Transverse colon (tissue), 4 donors: Measurements from ENCODE around the gene CPA5. TPM values are rescaled to one million over a fixed set of nuclear protein-coding genes. Genes with fewer than 3 reads are reported as not detected.

Experiments
- DNase-seq: peaks from one replicate; pipeline ENCODE4 v3.0.0-alpha.2; 2019
- H3K27ac ChIP-seq, 4 donors: fragments of 200-600 bp; sonication (generic); 2 replicates each; pipeline ENCODE4 v1.5.1; 2016 to 2018; ENCODE audit warnings: inconsistent platforms in 4 of 4
- H3K27me3 ChIP-seq: fragments of 200-600 bp; sonication (generic); 2 replicates; pipeline ENCODE4 v1.5.1; 2017; ENCODE audit warnings: inconsistent platforms
- H3K36me3 ChIP-seq, 4 donors: fragments of 200-600 bp; sonication (generic); 2 replicates each; pipeline ENCODE4 v1.5.1; 2017 to 2019; ENCODE audit warnings: inconsistent platforms in 4 of 4
- H3K4me1 ChIP-seq, 4 donors: fragments of 200-600 bp; sonication (generic); 2 replicates each; pipeline ENCODE4 v1.5.1; 2017 to 2020; ENCODE audit warnings: inconsistent platforms in 4 of 4
- H3K4me3 ChIP-seq, 4 donors: fragments of 200-600 bp; sonication (generic); 1 replicate in 1 of 4; 2 replicates in 3 of 4; pipeline versions ENCODE4 v1.5.1 to v1.6.1; 2017 to 2019; ENCODE audit warnings: inconsistent platforms in 4 of 4
- H3K9me3 ChIP-seq, 2 donors: fragments of 200-600 bp; sonication (generic); 2 replicates each; pipeline ENCODE4 v1.5.1; 2017 to 2019; ENCODE audit warnings: inconsistent platforms in 2 of 2
- EP300 ChIP-seq: sonication (generic); formaldehyde crosslinking; IDR thresholded peaks from one replicate; pipeline ENCODE4 v1.6.1; 2017; ENCODE audit warnings: antibody characterized with exemption, low read depth
- POLR2A ChIP-seq: fragments of 450-650 bp; IDR thresholded peaks from one replicate; pipeline ENCODE4 v1.6.1; 2016; ENCODE audit warnings: antibody characterized with exemption, mild to moderate bottlenecking, moderate library complexity
- POLR2AphosphoS5 ChIP-seq, 3 donors: sonication (generic); formaldehyde crosslinking; IDR thresholded peaks; one replicate each; pipeline ENCODE4 v1.6.1; 2016; ENCODE audit warnings: antibody characterized with exemption in 3 of 3
- whole genome bisulfite sequencing, 2 donors: methylation state at CpG; one replicate each; pipeline ENCODE4 v1.1.5; 2018; ENCODE audit warnings: low coverage in 1 of 2; 5-methylcytosine and 5-hydroxymethylcytosine counted together
- in situ Hi-C, 4 donors: fragments of 200-750 bp; cut with MboI; loops; one replicate each; pipeline versions ENCODE4 v1.15.0 to v1.15.1; 2017; ENCODE audit warnings: low sequenced_read_pairs in 3 of 4, low pct_ligation_motif_present in 1 of 4, low pct_unique_long_range_greater_than_20kb in 1 of 4
- intact Hi-C: fragments of 100-400 bp; cut with DNase I; formaldehyde crosslinking; loops from one replicate; pipeline ENCODE4 v1.15.1; 2023; ENCODE audit warnings: low total_unique reads
- total RNA-seq, 4 donors: library from RNA; depleted of rRNA; stranded (reverse); fragments of >200 nt; gene quantifications; one replicate each; pipeline ENCODE4 v1.1.0, GENCODE V29; 2016
- TF ChIP-seq, protein P1 (sequence below), 5 experiments: fragments of 200-600 bp in 3 of 5; fragments of 450-650 bp in 2 of 5; sonication (generic) in 3 of 5; IDR thresholded peaks; 1 replicate in 2 of 5; 2 replicates in 3 of 5; pipeline ENCODE4 v1.5.1; 2016 to 2017; ENCODE audit warnings: antibody characterized with exemption in 5 of 5, inconsistent platforms in 3 of 5, mild to moderate bottlenecking in 2 of 5, moderate library complexity in 1 of 5

The CPA5 gene
- total RNA-seq, 4 donors from 2014 or later = not detected

DNA sequence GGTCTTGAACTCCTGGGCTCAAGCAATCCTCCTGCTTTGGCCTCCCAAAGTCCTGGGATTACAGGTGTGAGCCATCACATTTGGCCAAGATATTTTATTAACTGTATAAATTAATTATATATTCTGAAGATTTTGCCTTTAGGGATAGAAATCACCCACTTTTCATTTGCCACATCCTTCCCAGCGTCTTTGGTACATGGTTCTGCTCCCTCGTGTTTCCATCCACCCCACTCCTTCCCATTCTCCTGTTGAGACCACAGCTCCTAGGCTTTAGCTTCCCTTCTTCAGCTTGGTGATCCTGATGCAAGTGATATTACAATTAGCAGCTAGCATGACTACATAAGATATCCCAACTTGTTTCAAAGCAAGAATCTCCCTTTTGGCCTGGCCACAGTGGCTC, 44.1 kb downstream of the CPA5 start:
- H3K4me3 ChIP-seq = no peak overlapping the region
- no peaks in the 10 kb centered on the region for H3K9me3 ChIP-seq
- no peak for DNase-seq
- TF ChIP-seq POLR2A (no peak), EP300 (no peak), POLR2AphosphoS5 (IDR thresholded peaks at IDR 0.05) (no peak)
- TF ChIP-seq, protein P1, sequence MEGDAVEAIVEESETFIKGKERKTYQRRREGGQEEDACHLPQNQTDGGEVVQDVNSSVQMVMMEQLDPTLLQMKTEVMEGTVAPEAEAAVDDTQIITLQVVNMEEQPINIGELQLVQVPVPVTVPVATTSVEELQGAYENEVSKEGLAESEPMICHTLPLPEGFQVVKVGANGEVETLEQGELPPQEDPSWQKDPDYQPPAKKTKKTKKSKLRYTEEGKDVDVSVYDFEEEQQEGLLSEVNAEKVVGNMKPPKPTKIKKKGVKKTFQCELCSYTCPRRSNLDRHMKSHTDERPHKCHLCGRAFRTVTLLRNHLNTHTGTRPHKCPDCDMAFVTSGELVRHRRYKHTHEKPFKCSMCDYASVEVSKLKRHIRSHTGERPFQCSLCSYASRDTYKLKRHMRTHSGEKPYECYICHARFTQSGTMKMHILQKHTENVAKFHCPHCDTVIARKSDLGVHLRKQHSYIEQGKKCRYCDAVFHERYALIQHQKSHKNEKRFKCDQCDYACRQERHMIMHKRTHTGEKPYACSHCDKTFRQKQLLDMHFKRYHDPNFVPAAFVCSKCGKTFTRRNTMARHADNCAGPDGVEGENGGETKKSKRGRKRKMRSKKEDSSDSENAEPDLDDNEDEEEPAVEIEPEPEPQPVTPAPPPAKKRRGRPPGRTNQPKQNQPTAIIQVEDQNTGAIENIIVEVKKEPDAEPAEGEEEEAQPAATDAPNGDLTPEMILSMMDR (IDR thresholded peaks at IDR 0.05) = no peak
- H3K36me3 ChIP-seq = no peaks in the 10 kb centered on the region
- WGBS, 2 donors = 69 to 100% methylated on average over 2 of the region's 2 CpGs
- in situ Hi-C loops (no loop called here), intact Hi-C loops (no loop called here)
- H3K27ac ChIP-seq = no peak overlapping the region
- H3K4me1 ChIP-seq = peaks cover 0 to 4% (median 0%) of the 10 kb centered on the region in 4 donors
- H3K27me3 ChIP-seq = no peaks in the 10 kb centered on the region

DNA sequence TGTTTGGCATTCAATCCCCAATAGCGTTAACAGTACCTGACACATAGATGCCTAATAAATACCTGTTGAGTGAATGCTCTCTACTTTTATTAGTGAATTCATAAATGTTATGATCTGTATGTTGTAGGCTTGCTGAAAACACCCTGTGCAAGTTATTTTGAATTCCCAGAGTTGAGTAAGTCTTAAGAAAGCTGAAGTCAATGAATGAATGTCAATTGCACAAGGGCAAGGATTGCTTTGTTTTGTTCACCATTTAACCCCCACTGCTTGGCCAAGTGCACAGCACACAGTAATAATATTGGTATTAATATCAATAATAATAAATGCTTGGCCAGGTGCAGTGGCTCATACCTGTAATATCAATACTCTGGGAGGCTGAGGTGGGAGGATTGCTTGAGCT, 45.9 kb downstream of the CPA5 start:
- intact Hi-C loops = no loop called here
- TF ChIP-seq EP300 (no peak), POLR2AphosphoS5 (IDR thresholded peaks at IDR 0.05) (no peak), POLR2A (no peak)
- TF ChIP-seq, protein P1 (IDR thresholded peaks at IDR 0.05) = no peak
- in situ Hi-C loops = no loop called here

DNA sequence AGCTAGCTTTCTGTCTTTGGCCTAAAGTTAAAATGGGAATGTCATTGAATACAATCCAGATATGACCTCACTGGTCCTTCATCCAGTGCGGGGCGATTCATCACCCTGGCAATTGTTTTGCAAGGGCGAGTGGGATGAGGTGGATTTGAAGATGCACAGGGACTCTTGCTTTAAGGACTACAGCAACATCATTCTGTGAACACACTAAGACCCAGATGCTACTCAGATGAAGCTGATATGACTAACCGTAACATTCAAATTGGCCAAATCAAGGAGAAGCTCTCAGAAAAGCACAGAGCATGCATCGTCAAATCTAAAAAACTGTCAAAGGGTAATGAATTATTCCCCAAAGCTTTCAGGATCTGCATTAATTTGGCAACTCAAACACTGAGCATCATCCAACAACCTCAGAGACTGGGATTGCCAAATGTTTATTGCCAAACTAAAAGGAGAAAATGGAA, 48.5 kb downstream of the CPA5 start:
- in situ Hi-C loops (no loop called here), intact Hi-C loops (no loop called here)
- no peaks in the 10 kb centered on the region for H3K27me3 ChIP-seq
- DNase-seq = no peak
- peak overlapping the region; percentile 26 to 75 (median 46) for H3K27ac ChIP-seq
- peaks cover 0 to 12% (median 0%) of the 10 kb centered on the region in 4 donors for H3K4me1 ChIP-seq
- H3K36me3 ChIP-seq = no peaks in the 10 kb centered on the region
- H3K4me3 ChIP-seq = no peak overlapping the region
- TF ChIP-seq POLR2AphosphoS5 (IDR thresholded peaks at IDR 0.05) = peak in 1 of 3 donors; percentile 32
- TF ChIP-seq EP300 = no peak
- TF ChIP-seq, protein P1 (IDR thresholded peaks at IDR 0.05) = no peak
- no peak for TF ChIP-seq POLR2A
- H3K9me3 ChIP-seq = no peaks in the 10 kb centered on the region
- WGBS, 2 donors = 67 to 72% methylated on average over 5 of the region's 5 CpGs

More for the DNA sequence above, 45.9 kb downstream of the CPA5 start:
- DNase-seq = no peak
- no peaks in the 10 kb centered on the region for H3K9me3 ChIP-seq
- no peak overlapping the region for H3K27ac ChIP-seq
- no peak overlapping the region for H3K4me3 ChIP-seq
- H3K4me1 ChIP-seq = peaks cover 0 to 5% (median 0%) of the 10 kb centered on the region in 4 donors
- 80 to 100% methylated on average over 1 of the region's 1 CpG for WGBS, 2 donors
- H3K36me3 ChIP-seq = no peaks in the 10 kb centered on the region
- no peaks in the 10 kb centered on the region for H3K27me3 ChIP-seq

DNA sequence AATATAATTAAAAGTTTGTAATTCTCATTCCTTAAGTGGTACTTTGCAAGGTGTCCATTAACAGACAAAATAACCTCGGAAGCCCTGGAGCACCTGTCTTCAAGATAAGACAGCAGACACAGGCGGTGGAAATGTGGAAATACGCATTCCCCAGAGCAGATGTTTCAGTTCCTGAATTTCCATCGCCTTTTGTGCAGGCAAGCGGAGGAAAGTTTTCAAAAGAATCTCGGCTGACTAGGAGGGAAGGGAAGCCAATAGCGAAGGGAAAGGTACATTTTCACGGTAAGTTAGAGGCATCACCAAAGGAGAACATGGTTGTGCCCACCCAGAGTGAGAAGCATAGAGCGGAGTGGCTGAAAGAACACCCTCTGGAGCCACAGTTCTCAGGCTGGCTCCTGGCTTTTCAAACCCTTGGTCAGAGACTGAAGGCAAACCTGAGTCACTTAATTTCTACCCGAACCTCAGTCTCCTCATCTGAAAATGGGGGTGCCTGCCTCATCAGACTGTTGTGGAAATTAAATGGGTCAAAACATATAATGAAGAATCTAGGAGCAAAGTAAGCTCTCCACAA, 49.3 kb downstream of the CPA5 start:
- Histone ChIP-seq H3K27ac (peak overlapping the region in 2 of 4 donors; percentile 49 to 75), H3K4me1 (peaks cover 0 to 12% (median 0%) of the 10 kb centered on the region in 4 donors), H3K4me3 (no peak overlapping the region), H3K36me3 (no peaks in the 10 kb centered on the region), H3K9me3 (no peaks in the 10 kb centered on the region), H3K27me3 (no peaks in the 10 kb centered on the region)
- DNase-seq = no peak
- WGBS, 2 donors = 70 to 84% methylated on average over 2 to 10 of the region's 10 CpGs
- intact Hi-C loops = loop anchor here (2.0 kb wide), 1 partner anchor 41 kb away; no protein-coding TSS in a partner anchor
- in situ Hi-C loops = no loop called here
- TF ChIP-seq EP300 (no peak), POLR2AphosphoS5 (IDR thresholded peaks at IDR 0.05) (no peak), POLR2A (no peak)
- TF ChIP-seq, protein P1 (IDR thresholded peaks at IDR 0.05) = no peak
